GM04503 (cell line): ENCODE results near the gene SLC23A1.
"Not testable (repeated sequence)": the region's sequence is repeated elsewhere in the genome, so short reads cannot be mapped to it uniquely, and the experiment has no call there.

Experiments used
- DNase-seq: peaks from one replicate; pipeline ENCODE4 v3.0.0-alpha.2; 2012; ENCODE audit warnings: low read depth

SLC23A1 gene

DNA sequence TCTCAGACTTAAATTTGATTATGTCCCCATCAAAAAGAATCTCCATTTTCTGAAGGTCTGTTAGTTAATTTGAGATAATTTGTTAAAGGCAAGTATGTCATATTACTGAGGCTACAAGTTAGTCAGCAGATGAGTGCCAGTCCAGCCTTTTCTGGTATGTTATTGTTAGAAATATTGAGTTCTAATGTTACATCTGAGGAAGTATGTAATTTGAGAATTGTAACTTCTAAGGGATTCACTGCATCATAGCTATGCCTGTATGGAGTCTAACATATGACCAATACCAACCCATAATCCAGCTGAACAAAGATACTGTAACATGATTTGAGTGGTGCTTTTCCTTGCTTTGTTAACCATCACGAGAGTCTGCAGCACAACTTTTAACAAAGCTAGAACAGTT lies 13.9 kb downstream of the SLC23A1 start:
- DNase-seq, result no peak

DNA sequence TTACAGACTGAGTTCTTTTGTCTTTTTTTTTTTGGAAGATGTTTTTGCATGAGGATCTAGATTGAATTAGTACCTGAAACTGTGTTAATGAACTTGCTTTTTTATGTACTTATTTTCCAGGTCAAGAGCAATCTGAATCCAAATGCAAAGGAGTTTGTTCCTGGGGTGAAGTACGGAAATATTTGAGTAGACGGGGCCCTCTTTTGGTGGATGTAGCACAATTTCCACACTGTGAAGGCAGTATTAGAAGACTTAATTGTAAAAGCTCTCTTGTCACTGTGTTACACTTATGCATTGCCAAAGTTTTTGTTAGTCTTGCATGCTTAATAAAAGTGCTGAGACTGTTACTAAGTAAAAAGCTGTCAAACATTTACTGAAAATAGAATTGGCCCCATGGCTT lies 14.5 kb downstream of the SLC23A1 start:
- DNase-seq, result no peak

DNA sequence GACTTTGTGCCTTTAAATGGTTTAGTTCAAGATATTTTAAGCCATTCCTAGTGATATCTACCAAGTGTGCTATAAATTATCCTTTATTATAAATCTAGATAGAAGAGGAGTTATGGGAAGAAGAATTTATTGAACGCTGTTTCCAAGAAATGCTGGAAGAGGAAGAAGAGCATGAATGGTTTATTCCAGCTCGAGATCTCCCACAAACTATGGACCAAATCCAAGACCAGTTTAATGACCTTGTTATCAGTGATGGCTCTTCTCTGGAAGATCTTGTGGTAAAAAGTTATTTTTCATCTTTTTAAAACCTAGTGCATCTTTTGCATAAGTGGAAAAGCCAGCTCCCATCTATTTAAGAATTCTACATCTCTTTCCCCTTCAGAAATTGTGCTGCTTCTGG lies 18.6 kb downstream of the SLC23A1 start:
- no peak for DNase-seq

DNA sequence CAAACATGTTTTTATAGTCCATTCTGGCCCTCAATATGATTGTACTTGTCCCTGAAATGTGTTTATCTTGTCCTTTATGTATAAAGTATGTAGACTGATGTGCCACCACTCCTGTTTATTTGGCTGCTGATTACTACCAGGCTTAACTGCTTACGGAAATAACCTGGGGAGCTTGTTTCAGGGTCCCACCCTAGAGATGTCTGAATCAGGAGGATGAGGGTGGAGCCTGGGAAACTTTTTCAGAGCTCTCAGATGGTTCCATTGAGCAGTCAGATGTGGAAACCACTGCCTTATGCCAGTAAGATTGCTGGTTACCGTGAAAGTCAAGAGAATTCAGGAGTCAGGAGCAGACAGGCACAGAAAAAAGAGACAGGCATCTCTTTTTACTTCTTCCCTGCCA lies 19.2 kb downstream of the SLC23A1 start:
- DNase-seq, result no peak

DNA sequence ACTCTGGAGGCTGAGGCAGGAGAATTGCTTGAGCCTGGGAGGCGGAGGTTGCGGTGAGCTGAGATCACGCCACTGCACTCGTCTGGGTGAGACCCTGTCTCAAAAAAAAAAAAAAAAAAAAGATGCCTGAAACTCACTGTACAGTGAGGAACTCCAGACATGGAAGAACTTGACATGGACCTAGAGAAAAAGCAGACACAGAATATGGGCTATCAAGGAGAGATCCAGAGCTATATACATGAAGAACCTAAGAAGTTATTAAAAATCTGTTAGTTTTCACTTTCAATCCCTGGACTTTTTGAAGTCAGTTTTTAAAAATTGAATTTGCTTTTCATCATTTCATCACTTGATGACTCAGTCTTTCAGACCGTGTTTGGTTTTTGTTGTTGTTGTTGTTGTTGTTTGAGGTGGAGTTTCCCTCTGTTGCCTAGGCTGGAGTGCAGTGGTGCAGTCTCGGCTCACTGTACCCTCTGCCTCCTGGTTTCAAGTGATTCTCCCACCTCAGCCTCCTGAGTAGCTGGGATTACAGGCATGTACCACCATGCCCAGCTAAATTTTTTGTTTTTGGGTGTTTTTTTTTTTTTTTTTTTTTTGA lies 21.2 kb downstream of the SLC23A1 start:
- no peak for DNase-seq

DNA sequence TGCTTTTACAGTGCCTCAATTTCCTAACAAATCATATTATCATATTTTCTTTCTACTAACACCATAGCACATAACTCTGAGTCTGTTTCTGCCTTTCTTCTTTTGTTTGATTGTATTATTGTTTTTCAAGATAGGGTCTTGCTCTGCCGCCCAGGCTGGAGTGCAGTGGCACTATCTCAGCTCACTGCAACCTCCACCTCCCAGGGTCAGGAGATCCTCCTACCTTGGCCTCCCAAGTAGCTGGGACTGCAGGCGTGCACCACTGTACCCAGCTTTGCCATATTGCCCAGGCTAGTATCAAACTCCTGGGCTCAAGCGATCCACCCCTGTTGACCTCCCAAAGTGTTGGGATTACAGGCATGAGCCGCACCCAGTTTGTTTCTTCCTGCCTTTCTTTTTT lies 22.7 kb downstream of the SLC23A1 start:
- DNase-seq, result no peak

DNA sequence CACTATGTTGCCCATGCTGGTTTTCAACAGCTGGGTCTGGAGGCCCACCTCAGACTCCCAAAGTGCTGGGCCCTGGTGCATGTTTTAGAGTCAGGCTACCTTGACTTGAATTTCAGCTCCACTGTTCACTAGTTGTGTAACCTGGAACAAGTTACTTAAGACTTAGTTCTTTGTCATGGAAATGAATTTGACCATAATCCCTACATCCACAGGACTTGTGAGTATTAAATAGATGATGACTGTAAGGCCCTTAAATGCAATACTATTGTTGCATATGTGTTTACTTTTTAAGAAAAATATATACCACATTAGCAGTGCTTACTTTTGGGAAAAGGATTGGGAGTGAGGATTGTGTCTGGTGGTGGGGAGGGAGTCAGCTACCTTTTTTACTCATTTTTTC lies 25.0 kb downstream of the SLC23A1 start:
- DNase-seq, result no peak

DNA sequence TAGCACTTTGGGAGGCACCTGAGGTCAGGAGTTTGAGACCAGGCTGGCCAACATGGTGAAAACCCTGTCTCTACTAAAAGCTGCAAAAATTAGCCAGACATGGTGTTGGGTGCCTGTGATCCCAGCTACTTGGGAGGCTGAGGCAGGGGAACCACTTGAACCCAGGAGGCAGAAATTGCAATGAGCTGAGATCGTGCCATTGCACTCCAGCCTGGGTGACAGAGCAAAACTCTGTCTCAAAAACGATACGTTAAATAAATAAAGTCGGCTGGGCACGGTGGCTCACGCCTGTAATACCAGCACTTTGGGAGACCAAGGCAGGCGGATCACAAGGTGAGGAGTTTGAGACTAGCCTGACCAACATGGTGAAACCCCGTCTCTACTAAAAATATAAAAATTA lies 27.2 kb downstream of the SLC23A1 start:
- DNase-seq, result not testable (repeated sequence)

DNA sequence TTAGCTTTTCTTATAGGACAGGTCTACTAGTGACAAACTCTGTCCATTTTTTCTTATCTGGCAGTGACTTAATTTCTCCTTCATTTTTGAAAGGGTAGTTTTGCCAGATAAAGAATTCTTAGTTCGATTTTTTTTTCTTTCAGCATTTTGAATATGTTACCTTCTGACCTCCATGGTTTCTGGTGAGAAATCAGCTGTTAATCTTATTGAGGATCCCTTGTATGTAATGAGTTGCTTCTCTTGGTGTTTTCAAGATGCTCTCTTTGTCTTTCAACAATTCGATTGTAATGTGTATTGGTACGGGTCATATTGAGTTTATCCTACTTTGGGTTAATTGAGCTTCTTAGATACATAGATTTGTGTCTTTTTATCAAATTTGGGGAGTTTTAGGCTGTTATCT lies 28.9 kb downstream of the SLC23A1 start:
- DNase-seq, result no peak

DNA sequence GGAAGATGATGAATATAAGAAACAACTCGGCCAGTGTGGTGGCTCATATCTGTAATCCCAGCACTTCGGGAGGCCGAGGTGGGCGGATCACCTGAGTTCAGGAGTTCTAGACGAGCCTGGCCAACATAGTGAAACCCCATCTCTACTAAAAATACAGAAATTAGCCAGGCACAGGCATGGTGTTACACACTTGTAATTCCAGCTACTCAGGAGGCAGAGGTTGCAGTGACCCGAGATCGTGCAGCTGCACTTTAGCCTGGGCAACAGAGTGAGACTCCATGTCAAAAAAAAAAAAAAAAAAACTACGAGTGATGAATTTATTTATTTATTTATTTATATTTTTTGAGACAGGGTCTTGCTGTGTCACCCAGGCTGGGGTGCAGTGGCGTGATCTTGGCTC lies 35.2 kb downstream of the SLC23A1 start:
- not testable (repeated sequence) for DNase-seq

DNA sequence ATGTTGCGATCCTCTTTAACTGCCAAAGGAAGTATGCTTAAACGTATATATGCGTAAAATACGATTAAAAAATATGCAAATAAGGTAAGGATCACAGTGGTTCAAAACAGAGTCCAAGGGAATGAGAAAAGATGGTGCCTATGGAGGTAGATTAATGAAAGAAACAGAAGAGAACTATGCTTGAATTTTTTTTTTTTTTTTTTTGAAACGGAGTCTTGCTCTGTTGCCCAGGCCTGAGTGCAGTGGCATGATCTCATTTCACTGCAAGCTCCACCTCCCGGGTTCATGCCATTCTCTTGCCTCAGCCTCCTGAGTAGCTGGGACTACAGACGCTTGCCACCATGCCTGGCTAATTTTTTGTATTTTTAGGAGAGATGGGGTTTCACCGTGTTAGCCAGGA lies 37.7 kb downstream of the SLC23A1 start:
- not testable (repeated sequence) for DNase-seq

DNA sequence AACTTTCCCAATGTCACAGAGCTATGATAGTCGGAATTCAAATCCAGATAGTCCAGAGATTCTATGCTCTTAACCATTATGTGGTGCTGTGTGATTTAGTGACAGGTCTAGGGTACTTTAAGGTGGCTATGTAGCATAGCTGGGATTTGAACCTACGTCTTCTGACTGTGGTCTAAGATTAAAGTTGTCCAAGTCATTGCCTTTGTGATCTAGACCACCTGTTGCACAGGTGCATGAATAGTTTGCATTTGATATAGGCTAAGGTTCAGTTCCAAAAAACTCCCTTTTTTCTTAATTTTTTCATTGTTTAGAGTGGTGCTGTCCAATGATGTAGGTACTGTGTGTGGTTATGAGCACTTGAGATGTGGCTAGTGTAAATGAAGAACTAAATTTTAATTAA lies 38.9 kb downstream of the SLC23A1 start:
- DNase-seq, result no peak

DNA sequence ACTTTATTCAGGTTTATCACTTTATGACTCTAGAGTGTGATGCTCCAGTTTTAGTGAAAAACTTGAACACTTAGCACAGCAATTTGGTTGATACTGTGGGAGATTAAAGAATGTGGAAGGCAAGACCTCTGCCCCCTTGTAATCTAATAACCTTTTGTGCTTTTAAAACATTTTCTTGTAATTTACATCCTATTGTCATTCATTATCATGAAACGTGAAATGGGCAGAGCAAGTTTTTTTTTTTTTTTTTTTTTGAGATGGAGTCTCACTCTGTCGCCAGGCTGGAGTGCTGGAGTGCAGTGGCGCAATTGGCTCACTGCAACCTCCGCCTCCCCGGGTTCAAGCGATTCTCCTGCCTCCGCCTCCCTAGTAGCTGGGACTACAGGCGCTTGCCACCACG lies 39.6 kb downstream of the SLC23A1 start:
- no peak for DNase-seq

DNA sequence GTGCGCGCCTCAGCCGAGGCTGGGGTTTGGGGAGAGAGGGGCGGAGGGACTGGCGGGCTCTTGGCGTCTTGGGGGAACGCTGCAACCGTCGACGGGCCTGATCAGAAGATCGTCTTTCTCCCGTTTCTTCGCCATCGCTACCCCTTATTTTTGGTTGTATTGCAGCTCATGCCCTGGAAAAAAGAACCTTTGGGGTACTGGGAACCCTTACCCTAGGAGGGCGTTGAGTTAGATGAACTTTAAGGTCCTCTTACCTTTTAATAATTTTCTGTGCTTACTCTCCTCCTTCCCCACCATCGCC lies 40.7 kb downstream of the SLC23A1 start:
- DNase-seq, result no peak

DNA sequence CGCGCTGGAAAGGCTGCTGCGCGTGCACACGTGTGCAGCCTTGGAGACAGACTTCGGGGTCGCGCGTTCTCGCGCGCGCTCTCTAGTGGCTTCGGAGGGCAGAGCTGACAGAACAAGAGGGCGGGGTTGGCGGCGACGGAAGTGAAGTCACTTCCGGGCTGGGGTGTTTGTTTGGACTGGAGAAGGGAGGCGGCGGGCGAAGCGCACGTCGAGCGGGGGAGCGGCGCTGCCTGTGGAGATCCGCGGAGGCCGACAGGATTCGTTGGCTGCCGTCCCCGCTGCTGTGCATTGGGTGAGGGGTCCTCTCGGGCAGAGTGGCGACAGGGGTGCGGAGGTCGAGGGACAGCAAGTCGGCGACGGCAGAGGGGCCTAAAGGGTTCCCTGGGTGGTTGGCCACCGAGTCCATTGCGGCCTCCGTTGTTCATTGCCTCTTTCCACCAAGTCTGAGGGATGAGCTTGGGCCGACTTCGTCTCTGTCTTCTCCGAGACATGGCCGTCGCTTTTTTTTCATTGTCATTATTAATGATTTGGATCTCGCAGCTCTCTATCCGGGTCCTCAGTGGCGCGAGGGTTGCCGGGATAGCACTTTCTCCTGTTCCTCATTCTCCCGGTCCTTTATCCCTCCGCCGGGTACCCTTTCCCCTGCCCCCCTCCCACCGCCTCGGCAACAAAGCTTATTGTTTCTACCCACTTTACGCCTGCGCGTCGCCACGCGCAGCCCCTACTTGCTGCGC lies 41.2 kb downstream of the SLC23A1 start, which contains the start of gene PAIP2:
PAIP2 (plus strand) TSS at position 166 of the 734 bp plus-strand sequence. CDS start 21,931 bp downstream, outside the sequence.
- peak; percentile 88 for DNase-seq

DNA sequence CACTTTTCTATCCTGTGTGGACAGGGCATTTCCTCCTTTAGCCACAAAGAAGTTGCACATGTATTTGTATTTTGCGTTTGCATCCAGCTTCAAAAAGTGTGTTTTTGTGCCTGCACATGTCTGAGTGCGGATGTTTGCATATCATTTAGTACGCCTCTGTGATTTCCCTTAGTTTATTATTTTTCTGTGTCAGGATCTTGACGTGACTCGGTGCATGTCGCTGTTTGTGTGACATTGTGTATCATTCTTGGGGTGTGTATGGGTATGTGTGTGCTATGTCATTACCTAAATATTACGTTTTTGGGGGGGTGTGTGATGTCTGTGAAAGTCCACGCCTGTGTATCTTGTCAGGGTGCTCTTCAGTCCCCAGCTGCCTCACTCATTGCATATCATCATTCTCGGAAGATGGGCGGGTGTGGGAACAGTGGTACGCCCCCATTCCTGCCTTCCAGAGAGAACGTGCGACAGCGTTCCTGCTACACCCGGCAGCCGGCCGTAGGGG lies 41.9 kb downstream of the SLC23A1 start:
- no peak for DNase-seq

DNA sequence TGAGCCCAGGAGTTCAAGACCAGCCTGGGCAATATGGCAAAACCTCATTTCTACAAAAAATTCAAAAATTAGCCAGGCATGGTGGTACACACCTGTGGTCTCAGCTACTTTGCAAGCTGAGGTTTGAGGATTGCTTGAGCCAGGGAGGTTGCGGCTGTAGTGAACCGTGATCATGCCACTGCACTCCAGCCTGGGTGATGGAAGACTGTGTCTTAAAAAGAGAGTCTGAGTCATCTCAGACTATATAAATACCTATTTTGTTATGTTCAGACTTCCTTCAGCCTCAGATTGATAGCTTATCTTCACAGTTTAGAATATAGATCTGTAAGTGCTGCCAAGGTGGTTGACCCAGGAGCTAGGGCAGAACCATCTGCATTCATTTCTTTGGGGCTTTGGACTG lies 43.0 kb downstream of the SLC23A1 start:
- DNase-seq, result no peak

DNA sequence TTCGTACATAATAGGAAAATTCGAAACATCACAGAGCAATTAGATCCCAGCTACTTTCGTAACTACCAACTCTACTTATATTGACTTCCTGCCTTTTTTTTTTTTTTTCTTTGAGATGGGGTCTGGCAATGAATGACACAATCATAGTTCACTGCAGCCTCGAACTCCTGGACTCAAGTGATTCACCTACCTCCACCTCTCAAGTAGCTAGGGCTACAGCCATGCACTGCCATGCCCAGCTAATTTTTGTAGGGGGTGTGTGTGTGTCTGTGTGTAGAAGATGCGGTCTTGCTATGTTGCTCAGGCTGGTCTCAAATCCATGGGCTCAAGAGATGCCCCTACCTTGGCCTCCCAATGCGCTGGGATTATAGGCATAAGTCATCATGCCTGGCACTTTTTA lies 47.3 kb downstream of the SLC23A1 start:
- DNase-seq, result no peak
